CD1c-positive myeloid dendritic cell (primary cell): ENCODE results near the gene VAV1.
"Not testable (repeated sequence)": the region's sequence is repeated elsewhere in the genome, so short reads cannot be mapped to it uniquely, and the experiment has no call there.

Experiments used
- DNase-seq: peaks from one replicate; pipeline ENCODE4 v3.0.0-alpha.2; 2016; ENCODE audit errors: extremely low spot score

The VAV1 gene

GRCh38 chr19:6818246-6818645, 45.7 kb downstream of the VAV1 start:
- peak; percentile 11 for DNase-seq

GRCh38 chr19:6819323-6819722, 46.8 kb downstream of the VAV1 start:
- DNase-seq, result no peak

- no peak for DNase-seq
Measured at GRCh38 chr19:6820237-6820636, 47.7 kb downstream of the VAV1 start.

- DNase-seq, result no peak
Measured at GRCh38 chr19:6821639-6822310, 49.3 kb downstream of the VAV1 start.

- DNase-seq, result no peak
Measured at GRCh38 chr19:6822311-6822670, 49.8 kb downstream of the VAV1 start.

GRCh38 chr19:6825076-6825774, 52.7 kb downstream of the VAV1 start:
- DNase-seq, result no peak

GRCh38 chr19:6826281-6826920, 53.9 kb downstream of the VAV1 start:
- no peak for DNase-seq

- no peak for DNase-seq
Measured at GRCh38 chr19:6828306-6828697, 55.8 kb downstream of the VAV1 start.

- DNase-seq, result peak; percentile 38
Measured at GRCh38 chr19:6828698-6829633, 56.5 kb downstream of the VAV1 start.

- DNase-seq, result not testable (repeated sequence)
Measured at GRCh38 chr19:6829829-6830228, 57.3 kb downstream of the VAV1 start.

- peak; percentile 40 for DNase-seq
Measured at GRCh38 chr19:6831084-6831483, 58.6 kb downstream of the VAV1 start.

- no peak for DNase-seq
Measured at GRCh38 chr19:6832412-6832811, 59.9 kb downstream of the VAV1 start.

- no peak for DNase-seq
Measured at GRCh38 chr19:6833166-6833790, 60.8 kb downstream of the VAV1 start.

GRCh38 chr19:6834433-6834832, 61.9 kb downstream of the VAV1 start:
- no peak for DNase-seq

GRCh38 chr19:6835501-6835900, 63.0 kb downstream of the VAV1 start:
- DNase-seq, result no peak

- peak; percentile 13 for DNase-seq
Measured at GRCh38 chr19:6837525-6837924, 65.0 kb downstream of the VAV1 start.

GRCh38 chr19:6838062-6838655, 65.7 kb downstream of the VAV1 start:
- no peak for DNase-seq

GRCh38 chr19:6842871-6843607, 70.5 kb downstream of the VAV1 start:
- no peak for DNase-seq

GRCh38 chr19:6847828-6848200, 75.3 kb downstream of the VAV1 start:
- no peak for DNase-seq

GRCh38 chr19:6848986-6849385, 76.5 kb downstream of the VAV1 start:
- no peak for DNase-seq

GRCh38 chr19:6849876-6850275, 77.4 kb downstream of the VAV1 start:
- no peak for DNase-seq
